Stimulated activated CD4-positive, alpha-beta T cell treated with anti-CD3 and anti-CD28 coated beads, Interleukin-4, amount 100 ng/mL, for 1 hour (primary cell): Measurements from ENCODE around the gene GDF11.
A peak's percentile ranks its signal among the peaks of the same experiment; 100 is the strongest.
"Not testable (repeated sequence)": the region's sequence is repeated elsewhere in the genome, so short reads cannot be mapped to it uniquely, and the experiment has no call there.

Experiments used
- DNase-seq: peaks from one replicate; pipeline ENCODE4 v3.0.0-alpha.2; 2020

The GDF11 gene

GRCh38 chr12:55743406-55744339, 751 bp downstream of the GDF11 start:
- peak; percentile 47 for DNase-seq

GRCh38 chr12:55744340-55745030, 1.6 kb downstream of the GDF11 start:
- no peak for DNase-seq

DNA sequence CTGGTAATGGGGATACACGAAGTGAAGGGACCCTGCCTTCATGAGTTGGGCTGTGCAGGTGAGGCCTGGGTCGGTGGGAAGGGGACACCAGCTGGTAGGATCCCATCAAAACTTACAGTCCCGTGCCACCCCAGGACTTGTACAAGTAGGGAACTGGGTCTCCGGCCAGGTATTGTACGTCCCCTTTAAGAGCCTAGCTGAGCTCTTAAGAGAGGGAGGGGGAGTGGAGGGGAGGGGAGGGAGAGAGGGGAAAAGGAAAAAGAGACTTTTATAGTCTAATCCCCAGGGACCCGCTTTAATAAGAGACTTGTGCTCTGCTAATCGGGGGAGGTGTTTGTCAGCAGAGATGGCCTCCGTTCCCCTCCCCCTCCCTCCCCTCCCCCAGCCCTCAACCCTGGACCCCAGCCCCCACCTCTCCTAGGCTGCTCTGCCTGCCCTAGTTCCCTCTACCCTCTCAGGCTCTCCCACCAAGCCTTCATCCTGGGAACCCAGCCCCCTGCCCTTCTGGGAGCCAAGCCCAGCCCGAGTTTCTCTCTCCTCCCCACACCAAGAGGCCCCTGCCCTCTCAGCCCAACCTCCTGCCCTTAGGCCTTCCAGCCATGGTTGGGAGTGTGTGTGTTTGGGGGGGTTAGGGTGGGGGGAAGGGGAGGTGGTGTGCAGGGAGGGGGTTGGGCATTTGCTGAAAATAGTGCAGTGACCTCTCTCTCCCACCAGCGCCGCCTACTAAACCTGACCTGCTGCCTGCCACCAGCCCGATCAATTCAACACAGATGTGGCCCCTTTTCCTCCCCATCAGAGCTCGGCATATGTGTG, 2.6 kb downstream of the GDF11 start:
- no peak for DNase-seq

- DNase-seq, result no peak
Measured at GRCh38 chr12:55746174-55746912, 3.4 kb downstream of the GDF11 start.

DNA sequence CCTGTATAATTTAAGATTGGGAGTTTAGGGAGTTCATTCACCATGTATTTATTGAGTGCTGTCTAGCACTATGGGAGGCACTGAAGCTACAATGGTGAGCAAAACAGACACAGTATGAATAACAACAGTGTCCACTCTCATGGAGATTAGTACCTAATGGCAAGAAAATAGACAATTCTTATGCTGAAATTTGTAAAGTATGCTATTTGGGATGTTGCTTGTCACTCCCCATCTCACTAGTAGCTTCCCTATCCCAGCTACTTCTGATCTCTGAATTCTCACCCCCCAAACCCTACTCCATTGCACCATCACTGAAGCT, 4.0 kb downstream of the GDF11 start:
- DNase-seq, result no peak

GRCh38 chr12:55748230-55748993, 5.5 kb downstream of the GDF11 start:
- no peak for DNase-seq

- no peak for DNase-seq
Measured at GRCh38 chr12:55755246-55755645, 12.3 kb downstream of the GDF11 start.

- no peak for DNase-seq
Measured at GRCh38 chr12:55757701-55758100, 14.8 kb downstream of the GDF11 start.

DNA sequence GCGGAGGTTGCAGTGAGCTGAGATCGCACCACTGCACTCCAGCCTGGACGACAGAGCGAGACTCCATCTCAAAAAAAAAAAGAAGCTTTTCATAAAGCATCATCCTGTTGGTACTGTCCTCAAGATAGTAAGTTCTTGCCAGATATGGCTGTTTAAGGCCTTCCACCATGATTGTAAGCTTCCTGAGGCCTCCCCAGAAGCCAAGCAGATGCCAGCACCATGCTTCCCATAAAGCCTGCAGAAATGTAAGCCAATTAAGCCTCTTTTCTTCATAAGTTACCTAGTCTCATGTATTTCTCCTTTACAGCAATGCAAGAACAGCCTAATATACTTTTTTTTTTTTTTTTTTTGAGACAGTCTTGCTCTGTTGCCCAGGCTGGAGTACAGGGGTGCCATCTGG, 15.7 kb downstream of the GDF11 start:
- not testable (repeated sequence) for DNase-seq

GRCh38 chr12:55760663-55761062, 17.7 kb downstream of the GDF11 start:
- DNase-seq, result no peak

DNA sequence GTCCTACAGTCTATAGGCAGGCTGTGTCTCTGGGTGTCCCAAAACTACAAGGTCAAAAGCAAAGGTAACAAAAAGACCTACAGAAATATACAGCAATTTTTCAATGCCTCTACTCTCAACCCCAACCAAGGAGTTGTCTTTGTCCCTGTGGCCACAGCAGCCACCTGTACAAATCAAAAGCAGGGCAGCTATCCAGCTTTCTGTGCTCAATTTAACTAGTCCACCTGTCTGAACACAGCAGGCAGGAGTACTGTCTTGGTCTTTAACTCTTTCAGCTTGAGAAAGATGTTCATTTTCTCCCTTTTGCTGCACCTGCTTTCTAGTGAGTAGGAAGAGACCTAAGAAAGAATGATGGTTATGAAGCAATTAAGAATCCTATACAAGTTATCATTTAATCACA, 19.7 kb downstream of the GDF11 start:
- DNase-seq, result no peak

GRCh38 chr12:55765736-55766290, 22.9 kb downstream of the GDF11 start:
- DNase-seq, result no peak

DNA sequence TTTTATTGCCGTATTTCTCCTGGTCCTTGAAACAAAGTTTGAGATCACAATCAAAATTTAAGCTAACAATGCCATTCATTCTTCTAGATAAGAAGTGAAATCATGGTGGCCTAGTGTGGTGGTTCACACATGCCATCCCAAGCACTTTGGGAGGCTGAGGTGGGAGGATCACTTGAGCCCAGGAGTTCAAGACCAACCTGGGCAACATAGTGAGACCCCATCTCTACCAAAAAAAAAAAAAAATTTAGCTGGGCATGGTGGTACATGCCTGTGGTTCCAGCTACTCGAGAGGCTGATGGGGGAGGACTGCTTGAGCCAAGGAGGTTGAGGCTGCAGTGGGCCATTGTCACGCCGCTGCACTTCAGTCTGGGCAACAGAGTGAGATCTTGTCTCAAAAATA, 24.2 kb downstream of the GDF11 start:
- DNase-seq, result no peak

- no peak for DNase-seq
Measured at GRCh38 chr12:55771736-55772135, 28.8 kb downstream of the GDF11 start.

- DNase-seq, result no peak
Measured at GRCh38 chr12:55777856-55778255, 34.9 kb downstream of the GDF11 start.

DNA sequence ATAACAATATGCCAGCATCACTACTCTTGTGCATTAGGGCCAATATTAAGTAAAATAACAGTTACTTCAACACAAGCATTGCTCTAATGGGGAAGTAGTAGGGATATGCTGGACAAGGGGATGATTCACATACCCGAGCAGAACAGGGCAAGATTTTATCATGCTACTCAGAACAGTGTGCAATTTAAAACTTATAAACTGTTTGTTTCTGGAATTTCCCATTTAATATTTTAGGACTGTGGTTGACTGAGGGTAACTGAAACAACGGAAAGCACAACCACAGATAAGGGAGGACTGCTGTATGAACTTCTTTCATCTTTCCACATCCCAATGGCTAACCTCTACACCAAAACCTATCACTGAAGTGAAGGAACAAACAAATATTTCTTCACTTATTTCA, 37.8 kb downstream of the GDF11 start:
- DNase-seq, result no peak

DNA sequence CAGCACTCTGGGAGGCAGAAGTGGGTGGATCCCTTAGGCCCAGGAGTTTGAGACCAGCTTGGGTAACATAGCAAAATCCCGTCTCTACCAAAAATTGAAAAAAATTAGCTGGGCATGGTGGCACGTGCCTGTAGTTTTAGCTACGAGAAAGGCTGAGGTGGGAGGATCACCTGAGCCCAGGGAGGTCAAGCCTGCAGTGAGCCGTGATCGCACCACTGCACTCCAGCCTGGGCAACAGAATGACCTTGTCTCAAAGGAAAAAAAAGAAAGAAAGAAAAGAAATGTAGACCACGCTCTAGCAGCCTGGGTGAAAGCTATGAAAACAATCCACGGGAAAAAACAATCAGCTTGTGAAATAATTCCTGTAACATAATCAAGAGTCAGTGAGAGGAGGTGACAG, 45.6 kb downstream of the GDF11 start:
- no peak for DNase-seq

GRCh38 chr12:55789171-55789570, 46.2 kb downstream of the GDF11 start:
- DNase-seq, result no peak

- DNase-seq, result no peak
Measured at GRCh38 chr12:55789893-55790292, 47.0 kb downstream of the GDF11 start.

GRCh38 chr12:55795950-55796349, 53.0 kb downstream of the GDF11 start:
- no peak for DNase-seq

DNA sequence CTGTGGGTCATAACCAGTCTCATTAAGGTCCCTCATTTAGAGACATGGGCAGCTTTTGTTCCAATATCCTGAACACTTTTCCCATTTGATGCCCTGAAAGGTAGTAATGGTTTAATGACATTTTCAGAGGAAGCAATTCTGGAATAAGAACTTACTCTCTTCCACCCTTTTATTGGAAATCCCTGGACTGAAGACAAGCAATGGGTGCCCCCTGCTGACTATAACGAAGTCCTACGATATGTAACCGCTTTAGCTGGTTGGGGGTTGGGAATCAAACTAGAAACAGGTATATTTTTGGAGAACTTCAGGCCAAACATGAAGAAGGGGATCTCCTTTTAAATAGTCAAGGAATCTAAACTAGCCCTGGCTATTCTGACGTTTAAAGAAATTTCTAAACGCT, 54.1 kb downstream of the GDF11 start:
- DNase-seq, result no peak

- DNase-seq, result no peak
Measured at GRCh38 chr12:55797550-55797949, 54.6 kb downstream of the GDF11 start.
